ENCODE measurements around the gene MAP3K10.

MAP3K10 gene

DNA sequence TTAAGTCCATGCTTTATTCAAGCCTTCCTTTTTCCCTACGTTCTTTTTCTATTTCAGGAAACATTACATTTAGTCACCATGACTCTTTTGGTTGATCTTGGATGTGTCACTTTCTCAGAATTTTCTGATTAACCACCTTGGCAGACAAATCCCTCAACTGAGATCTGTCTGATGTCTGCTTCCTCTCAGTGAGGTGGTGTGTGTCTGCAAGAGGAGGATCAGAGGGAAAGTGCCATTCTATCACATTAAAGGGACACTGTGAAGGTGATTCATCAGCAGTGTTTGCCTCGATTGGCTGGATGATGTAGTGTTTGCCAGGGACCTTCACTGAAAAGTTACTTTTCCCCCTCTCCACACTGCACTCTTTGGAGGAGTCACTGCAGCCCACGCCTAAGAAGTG lies 38.3 kb downstream of the MAP3K10 start:
- no peak for TF ChIP-seq ZNF274 (IDR thresholded peaks at IDR 0.05; ENCODE audit: low read depth, low read length)
- H3K4me3 ChIP-seq (ENCODE audit: low read length) = no peak overlapping the region

- no peak for TF ChIP-seq ZNF274 (IDR thresholded peaks at IDR 0.05; ENCODE audit: low read depth, low read length)
- no peak overlapping the region for H3K4me3 ChIP-seq (ENCODE audit: low read length)
Measured at GRCh38 chr19:40229926-40230417, 38.7 kb downstream of the MAP3K10 start.

GRCh38 chr19:40231057-40231456 lies 39.8 kb downstream of the MAP3K10 start:
- no peak for TF ChIP-seq ZNF274 (IDR thresholded peaks at IDR 0.05; ENCODE audit: low read depth, low read length)

GRCh38 chr19:40231544-40232424 lies 40.6 kb downstream of the MAP3K10 start:
- no peak for TF ChIP-seq ZNF274 (IDR thresholded peaks at IDR 0.05; ENCODE audit: low read depth, low read length)
- no peak overlapping the region for H3K4me3 ChIP-seq (ENCODE audit: low read length)

More at GRCh38 chr19:40231057-40231456, 39.8 kb downstream of the MAP3K10 start:
- H3K4me3 ChIP-seq (ENCODE audit: low read length) = no peak overlapping the region

DNA sequence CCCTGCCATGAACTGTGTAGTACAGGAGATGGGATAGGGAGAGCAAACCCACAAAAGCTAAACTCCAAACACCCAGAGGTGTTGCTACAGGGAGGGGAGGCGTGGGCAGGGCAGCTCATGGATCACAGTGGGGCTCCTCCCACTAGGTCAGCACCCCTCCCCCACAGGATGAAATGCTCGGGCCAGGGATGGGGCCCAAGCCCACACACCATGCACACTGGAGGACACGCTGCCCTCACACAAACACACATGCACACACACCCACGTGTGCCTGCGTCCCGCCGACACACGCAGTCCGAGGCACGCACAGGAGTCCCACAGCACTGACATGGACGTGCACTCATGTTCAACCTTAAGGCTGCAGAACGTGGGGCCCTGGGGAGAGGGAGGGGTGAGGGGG lies 41.3 kb downstream of the MAP3K10 start:
- no peak overlapping the region for H3K4me3 ChIP-seq (ENCODE audit: low read length)

DNA sequence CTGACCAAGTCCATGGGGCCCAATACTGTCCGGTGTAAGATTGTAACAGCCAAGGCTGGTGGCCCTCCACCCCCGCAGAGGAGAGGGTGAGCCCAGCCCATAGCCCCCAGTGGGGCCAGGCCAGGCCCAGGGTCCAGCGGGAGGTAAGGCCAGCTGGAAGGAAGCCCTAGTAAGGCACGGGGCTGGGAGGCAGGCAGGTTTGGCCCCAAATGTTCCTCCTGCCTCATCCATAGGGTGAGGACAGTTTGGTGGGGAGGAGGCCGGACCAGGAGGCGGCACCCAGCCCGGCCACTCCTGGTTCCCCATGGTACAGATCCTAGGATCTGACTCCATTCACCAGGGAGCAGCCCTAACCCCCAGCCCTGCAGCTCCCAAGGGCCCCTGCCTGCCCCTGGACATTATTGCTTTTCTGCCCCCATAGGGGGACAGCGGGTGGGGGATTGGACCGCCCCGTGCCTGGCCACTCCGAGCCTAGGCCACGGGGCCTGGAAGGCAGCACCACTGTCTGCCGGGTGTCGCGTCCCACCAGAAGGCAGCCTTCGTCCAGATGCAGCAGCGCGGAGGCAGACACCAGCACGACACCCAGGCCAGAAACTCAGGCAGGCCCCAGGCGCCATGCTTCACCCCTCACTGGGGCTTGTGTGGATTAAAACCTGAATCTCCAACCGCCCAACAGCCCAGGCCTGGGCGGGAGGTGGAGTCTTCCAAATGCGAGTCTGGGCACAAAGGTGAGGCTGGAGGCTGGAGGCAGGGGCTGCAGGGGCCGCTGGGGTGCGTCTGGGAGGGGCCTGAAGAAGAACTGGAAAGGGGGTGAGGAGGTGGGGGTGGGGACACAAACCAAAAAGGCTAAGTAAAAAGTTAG lies 42.0 kb downstream of the MAP3K10 start:
- no peak overlapping the region for H3K4me3 ChIP-seq (ENCODE audit: low read length)
- no peak for TF ChIP-seq ZNF274 (IDR thresholded peaks at IDR 0.05; ENCODE audit: low read depth, low read length)

More for the DNA sequence above, 41.3 kb downstream of the MAP3K10 start:
- no peak for TF ChIP-seq ZNF274 (IDR thresholded peaks at IDR 0.05; ENCODE audit: low read depth, low read length)

- no peak for TF ChIP-seq ZNF274 (IDR thresholded peaks at IDR 0.05; ENCODE audit: low read depth, low read length)
- no peak overlapping the region for H3K4me3 ChIP-seq (ENCODE audit: low read length)
Measured at GRCh38 chr19:40233811-40234389, 42.7 kb downstream of the MAP3K10 start.

DNA sequence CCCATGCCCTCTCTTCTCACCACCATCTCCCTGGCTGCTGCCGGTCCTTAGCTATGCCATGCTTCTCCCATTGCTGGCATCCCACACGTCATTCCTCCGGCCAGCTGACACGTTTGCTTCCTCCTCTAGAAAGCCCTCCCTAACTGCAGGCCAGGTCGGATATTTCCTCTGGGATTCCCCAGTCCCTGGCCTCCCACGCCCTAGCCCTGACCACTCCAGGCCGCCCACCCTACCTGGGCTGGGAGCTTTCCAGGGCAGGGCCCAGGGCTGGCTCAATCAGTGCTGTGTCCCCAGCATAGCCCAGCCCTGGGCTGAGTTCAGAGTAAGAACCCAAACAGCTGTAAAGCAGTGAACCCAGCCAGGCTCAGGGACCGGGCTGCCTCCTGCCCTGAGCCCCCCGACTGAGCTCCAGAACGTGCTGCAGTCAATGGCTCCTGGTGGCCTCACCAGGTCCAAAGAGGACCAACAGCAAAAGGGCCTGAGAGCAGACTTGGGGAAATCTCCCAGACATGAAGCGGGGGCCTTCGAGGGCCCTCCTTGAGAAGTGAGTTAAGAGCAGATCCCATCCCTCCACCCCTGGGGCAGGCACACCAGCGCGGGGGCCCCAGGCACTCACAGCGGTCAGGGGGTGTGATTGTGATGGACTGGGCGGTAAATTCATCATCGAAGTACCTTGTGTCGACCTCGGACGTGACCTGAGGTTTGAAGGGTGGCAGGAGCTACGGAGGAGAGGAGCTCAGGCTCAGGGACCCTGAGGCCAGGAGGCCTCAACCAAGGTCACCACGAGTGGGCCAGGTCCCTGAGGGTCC lies 43.4 kb downstream of the MAP3K10 start:
- no peak overlapping the region for H3K4me3 ChIP-seq (ENCODE audit: low read length)
- no peak for TF ChIP-seq ZNF274 (IDR thresholded peaks at IDR 0.05; ENCODE audit: low read depth, low read length)

- no peak overlapping the region for H3K4me3 ChIP-seq (ENCODE audit: low read length)
- TF ChIP-seq ZNF274 (IDR thresholded peaks at IDR 0.05; ENCODE audit: low read depth, low read length) = no peak
Measured at GRCh38 chr19:40235238-40236025, 44.2 kb downstream of the MAP3K10 start.

DNA sequence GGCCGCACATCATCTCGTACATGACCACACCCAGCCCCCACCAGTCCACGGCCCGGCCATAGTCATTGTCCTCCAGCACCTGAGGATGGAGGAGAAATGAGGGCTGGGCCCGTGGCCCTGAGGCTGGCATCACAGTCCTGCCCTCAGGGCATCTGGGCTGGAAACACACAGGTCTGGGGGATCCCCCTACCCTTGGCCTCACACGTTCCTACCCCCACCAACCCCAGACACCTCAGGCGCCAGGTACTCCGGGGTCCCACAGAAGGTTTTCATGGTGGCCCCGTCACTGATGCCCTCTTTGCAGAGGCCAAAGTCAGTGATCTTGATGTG lies 44.8 kb downstream of the MAP3K10 start:
- no peak overlapping the region for H3K4me3 ChIP-seq (ENCODE audit: low read length)

GRCh38 chr19:40236366-40236765 lies 45.1 kb downstream of the MAP3K10 start:
- no peak overlapping the region for H3K4me3 ChIP-seq (ENCODE audit: low read length)
- TF ChIP-seq ZNF274 (IDR thresholded peaks at IDR 0.05; ENCODE audit: low read depth, low read length) = no peak

More for the DNA sequence above, 44.8 kb downstream of the MAP3K10 start:
- TF ChIP-seq ZNF274 (IDR thresholded peaks at IDR 0.05; ENCODE audit: low read depth, low read length) = no peak

DNA sequence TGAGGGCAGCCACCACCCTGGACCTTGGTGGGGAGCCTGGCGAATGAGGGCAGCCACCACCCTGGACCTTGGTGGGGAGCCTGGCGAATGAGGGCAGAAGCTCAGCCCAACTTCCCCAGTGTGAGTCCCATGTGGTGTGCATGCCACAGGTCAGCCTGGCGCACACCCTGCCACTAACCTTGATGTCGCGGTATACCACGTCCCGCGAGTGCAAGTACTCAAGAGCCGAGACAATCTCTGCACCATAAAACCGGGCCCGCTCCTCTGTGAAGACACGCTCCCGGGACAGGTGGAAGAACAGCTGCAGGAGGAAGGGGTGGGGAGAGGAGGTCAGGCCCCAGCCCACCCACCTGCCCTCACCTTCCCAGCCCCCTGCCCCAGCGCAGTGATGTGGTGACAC lies 46.6 kb downstream of the MAP3K10 start:
- TF ChIP-seq ZNF274 (IDR thresholded peaks at IDR 0.05; ENCODE audit: low read depth, low read length) = no peak
- no peak overlapping the region for H3K4me3 ChIP-seq (ENCODE audit: low read length)

DNA sequence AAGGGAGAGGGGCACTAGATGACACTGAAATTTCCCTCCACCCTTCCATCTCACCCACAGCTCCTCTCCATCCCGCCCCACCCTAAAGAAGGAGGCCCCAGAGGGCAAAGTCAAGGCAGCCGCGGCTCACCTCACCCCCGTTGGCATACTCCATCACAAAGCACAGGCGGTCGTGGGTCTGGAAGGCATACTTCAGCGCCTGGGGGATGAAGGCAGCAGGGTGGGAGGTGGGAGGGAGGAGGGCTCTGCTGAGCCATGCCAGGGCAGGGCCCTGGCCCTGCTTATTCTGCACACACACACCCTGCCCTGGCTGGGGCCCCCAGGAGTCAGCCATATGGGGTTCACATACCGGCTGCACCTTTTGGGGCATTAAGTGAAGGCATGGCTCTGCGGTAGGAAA lies 47.5 kb downstream of the MAP3K10 start:
- TF ChIP-seq ZNF274 (IDR thresholded peaks at IDR 0.05; ENCODE audit: low read depth, low read length) = no peak
- no peak overlapping the region for H3K4me3 ChIP-seq (ENCODE audit: low read length)

All from GM08714 (cell line).